ENCODE data around the gene MTCH1.
"Not testable (repeated sequence)": the region's sequence is repeated elsewhere in the genome, so short reads cannot be mapped to it uniquely, and the experiment has no call there.

MTCH1 gene

DNA sequence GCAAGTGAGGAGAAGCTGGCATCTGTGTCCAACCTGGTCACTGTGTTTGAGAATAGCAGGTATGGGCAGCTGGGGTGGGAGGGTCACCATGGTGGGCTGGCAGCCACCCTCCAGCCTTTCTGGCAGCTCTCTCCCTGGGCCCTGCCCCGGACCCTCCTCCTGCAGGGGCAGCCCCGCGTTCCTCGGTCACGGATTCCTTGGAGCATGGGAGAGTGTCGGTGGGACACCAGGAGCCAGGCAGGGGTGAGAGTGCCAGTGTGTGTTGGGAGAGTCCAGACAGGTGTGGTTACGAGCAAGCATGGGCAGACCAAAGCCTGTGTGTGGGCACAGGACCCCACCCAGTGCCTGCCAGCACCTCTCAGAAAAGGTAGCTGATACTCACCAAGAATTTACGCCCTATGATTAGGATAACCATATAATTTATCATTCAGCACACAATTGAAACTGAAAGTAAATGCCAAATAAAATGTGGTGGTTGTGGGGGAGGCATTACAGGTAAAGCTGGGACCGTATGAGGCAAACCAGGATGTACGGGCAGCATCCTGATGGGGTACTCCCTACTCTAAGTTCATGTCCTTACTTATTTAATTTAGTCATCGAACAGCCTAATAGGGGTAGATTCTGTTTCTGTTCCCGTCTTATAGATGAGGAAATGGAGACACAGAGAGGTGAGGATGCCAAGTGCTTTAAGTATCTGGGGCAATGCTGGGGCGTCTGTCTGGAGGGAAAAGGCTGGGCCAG is 20.0 kb upstream of the MTCH1 start:
- Histone ChIP-seq H3K9ac (ENCODE audit: low read length in 2 of 2) (peak overlapping the region in 1 of 2 donors; percentile 20), H3K27me3 (ENCODE audit: control insufficient read depth in 1 of 2, insufficient read depth in 2 of 2, low read length in 2 of 2) (no peaks in the 10 kb centered on the region), H3K36me3 (ENCODE audit: control insufficient read depth in 2 of 2, insufficient read depth in 2 of 2, low read length in 2 of 2) (no peaks in the 10 kb centered on the region), H3K9me3 (ENCODE audit: control insufficient read depth in 2 of 2, low read length in 2 of 2) (no peaks in the 10 kb centered on the region), H3K27ac (ENCODE audit: low read length) (no peak overlapping the region), H3K4me1 (ENCODE audit: control insufficient read depth, insufficient read depth, low read length) (no peaks in the 10 kb centered on the region), H3K4me3 (ENCODE audit: low read length in 2 of 2) (peak overlapping the region; percentile 22 to 49)

DNA sequence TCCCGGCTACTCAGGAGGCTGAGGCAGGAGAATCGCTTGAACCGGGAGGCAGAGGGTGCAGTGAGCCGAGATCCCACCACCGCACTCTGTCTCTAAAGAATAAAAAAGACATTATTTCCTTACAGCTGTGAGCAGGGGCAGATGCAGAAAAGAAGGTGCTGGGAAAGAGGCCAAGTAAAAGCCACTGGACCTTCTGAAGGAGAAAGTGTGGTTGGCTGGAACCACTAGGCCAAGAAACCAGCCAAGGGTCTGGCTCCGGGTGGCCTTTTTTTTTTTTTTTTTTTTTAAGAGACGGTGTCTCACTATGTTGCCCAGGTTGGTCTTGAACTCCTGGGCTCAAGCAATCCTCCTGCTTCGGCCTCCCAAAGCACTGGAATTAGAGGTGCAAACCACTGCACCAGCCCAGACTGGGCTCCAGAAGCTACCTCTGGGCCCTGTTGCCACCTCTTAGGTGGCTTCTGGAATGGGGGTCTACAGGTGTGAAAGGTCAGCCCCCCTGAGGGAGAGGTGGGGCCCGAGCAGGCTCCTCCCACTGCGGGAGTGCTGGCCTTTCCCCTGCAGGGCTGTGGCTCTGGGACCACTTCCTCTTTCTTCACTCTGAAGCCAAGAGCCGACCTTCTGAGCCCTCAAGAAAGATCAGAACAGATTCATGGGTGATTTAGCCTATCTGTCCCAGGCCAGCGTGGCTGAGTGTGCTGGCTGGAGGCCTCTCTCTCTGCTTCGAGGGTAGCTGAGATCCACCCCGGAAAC is 19.2 kb upstream of the MTCH1 start, which contains the start of gene FGD2:
TSS of gene FGD2 (plus strand) at position 595 of the 750 bp plus-strand sequence. CDS start 163 bp downstream, outside the sequence.
- H3K36me3 ChIP-seq (ENCODE audit: control insufficient read depth in 2 of 2, insufficient read depth in 2 of 2, low read length in 2 of 2): no peaks in the 10 kb centered on the region
- no peaks in the 10 kb centered on the region for H3K4me1 ChIP-seq (ENCODE audit: control insufficient read depth, insufficient read depth, low read length)
- no peak within 1 kb of the TSS for H3K27ac ChIP-seq (ENCODE audit: low read length)
- H3K27me3 ChIP-seq (ENCODE audit: control insufficient read depth in 1 of 2, insufficient read depth in 2 of 2, low read length in 2 of 2): no peaks in the 10 kb centered on the region
- no peaks in the 10 kb centered on the region for H3K9me3 ChIP-seq (ENCODE audit: control insufficient read depth in 2 of 2, low read length in 2 of 2)
- peak within 1 kb of the TSS; percentile 22 to 49 for H3K4me3 ChIP-seq (ENCODE audit: low read length in 2 of 2)
- H3K9ac ChIP-seq (ENCODE audit: low read length in 2 of 2): peak within 1 kb of the TSS in 1 of 2 donors; percentile 20

DNA sequence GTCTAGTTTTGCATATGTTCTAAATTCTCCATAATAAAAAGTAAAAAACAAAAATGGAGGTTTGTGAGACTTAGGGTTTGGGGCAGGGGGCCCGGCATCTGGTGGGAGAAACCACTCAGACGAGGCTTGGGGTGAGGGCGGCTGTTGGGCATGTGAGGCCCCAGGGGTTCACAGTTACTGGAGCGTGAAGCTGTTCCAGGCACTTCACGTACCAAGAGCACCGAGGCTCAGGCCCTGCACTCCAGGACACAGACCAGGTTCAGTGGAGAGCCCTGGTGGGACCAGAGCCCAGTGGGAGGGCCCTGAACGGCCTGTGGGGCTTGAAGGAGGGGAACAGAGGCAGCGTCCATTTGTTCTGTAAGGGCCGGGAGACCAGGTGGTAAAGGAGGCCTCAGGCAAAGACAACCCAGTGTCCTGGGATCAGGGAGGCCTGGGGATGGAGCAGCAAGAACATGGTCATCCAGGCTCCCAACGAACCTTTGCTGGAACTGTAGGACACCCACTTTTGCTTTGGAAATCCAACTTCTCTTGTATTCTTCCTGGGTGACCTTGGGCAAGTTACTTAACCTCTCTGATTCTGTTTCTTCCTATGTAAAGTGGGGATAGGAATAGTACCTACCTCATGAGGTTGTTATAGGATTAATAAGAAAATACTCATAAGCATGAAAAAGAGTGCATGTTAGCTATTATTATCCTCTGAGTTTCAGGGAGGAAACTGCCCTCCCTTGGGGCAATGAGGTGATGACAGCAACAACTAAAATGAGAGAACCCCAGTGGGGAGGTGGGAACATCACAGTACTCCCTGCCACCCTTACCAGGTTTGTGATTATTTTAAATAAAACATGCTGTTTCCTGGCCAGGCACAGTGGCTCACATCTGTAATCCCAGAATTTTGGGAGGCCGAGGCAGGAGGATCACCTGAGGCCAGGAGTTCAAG is 18.3 kb upstream of the MTCH1 start:
- Histone ChIP-seq H3K4me3 (ENCODE audit: low read length in 2 of 2) (no peak overlapping the region), H3K36me3 (ENCODE audit: control insufficient read depth in 2 of 2, insufficient read depth in 2 of 2, low read length in 2 of 2) (no peaks in the 10 kb centered on the region), H3K27ac (ENCODE audit: low read length) (no peak overlapping the region), H3K9me3 (ENCODE audit: control insufficient read depth in 2 of 2, low read length in 2 of 2) (no peaks in the 10 kb centered on the region), H3K9ac (ENCODE audit: low read length in 2 of 2) (no peak overlapping the region), H3K4me1 (ENCODE audit: control insufficient read depth, insufficient read depth, low read length) (no peaks in the 10 kb centered on the region), H3K27me3 (ENCODE audit: control insufficient read depth in 1 of 2, insufficient read depth in 2 of 2, low read length in 2 of 2) (no peaks in the 10 kb centered on the region)

DNA sequence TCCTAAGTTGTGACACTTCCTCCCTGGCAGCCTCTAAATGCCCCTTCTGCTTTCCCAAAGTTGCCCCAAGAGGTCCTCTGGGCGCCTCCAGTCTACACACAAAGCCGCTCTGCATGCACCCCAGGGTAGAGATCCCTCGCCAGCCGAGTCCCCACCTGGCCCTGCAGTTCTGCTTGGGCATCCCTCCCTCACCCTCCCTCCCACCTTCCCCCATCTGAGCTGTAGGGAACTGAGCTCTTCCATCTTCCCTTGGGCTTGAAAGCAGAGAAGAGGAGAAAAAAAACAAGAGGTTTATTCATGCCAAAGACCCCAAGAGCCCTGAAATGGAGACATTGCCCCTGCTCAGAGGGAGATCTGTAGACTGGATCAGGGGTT is 13.7 kb upstream of the MTCH1 start:
- Histone ChIP-seq H3K9me3 (ENCODE audit: control insufficient read depth in 2 of 2, low read length in 2 of 2) (no peaks in the 10 kb centered on the region), H3K9ac (ENCODE audit: low read length in 2 of 2) (no peak overlapping the region), H3K27me3 (ENCODE audit: control insufficient read depth in 1 of 2, insufficient read depth in 2 of 2, low read length in 2 of 2) (no peaks in the 10 kb centered on the region), H3K4me1 (ENCODE audit: control insufficient read depth, insufficient read depth, low read length) (peaks cover 17% of the 10 kb centered on the region), H3K36me3 (ENCODE audit: control insufficient read depth in 2 of 2, insufficient read depth in 2 of 2, low read length in 2 of 2) (no peaks in the 10 kb centered on the region), H3K4me3 (ENCODE audit: low read length in 2 of 2) (no peak overlapping the region), H3K27ac (ENCODE audit: low read length) (no peak overlapping the region)

DNA sequence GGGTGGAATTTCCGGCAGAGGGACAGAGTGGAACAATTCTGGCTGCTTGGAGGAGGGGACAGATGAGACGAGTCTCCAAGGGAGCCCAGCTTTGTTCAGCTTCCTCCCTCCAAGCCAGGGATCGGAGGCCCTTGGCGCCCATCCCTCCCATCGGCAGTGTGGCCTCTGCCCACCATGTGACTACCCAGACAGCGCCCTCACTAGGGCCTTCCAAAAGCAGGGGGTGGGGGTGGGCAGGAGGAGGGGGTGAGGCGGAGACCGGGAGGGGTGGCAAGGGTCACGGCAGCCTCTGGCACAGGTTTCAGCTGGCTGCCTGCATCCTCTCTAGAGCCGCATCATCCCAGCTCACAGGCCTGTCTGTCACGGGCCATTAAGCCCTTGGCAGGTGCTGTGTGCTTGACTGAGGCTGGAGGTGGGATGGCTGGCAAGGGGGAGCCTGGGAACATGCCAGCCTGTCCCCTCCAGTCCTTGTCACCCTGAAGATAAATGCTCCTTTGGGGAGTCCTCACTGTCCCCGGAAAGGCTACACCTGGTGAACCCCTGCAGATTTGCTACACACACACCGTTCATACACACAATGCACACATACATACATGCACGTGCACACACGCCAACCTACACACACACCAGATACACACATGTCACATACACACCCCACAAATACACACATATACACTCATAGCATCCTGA is 13.2 kb upstream of the MTCH1 start:
- Histone ChIP-seq H3K4me3 (ENCODE audit: low read length in 2 of 2) (no peak overlapping the region), H3K36me3 (ENCODE audit: control insufficient read depth in 2 of 2, insufficient read depth in 2 of 2, low read length in 2 of 2) (no peaks in the 10 kb centered on the region), H3K9me3 (ENCODE audit: control insufficient read depth in 2 of 2, low read length in 2 of 2) (no peaks in the 10 kb centered on the region), H3K9ac (ENCODE audit: low read length in 2 of 2) (peak overlapping the region; percentile 68), H3K27ac (ENCODE audit: low read length) (peak overlapping the region; percentile 92), H3K4me1 (ENCODE audit: control insufficient read depth, insufficient read depth, low read length) (peaks cover 17% of the 10 kb centered on the region), H3K27me3 (ENCODE audit: control insufficient read depth in 1 of 2, insufficient read depth in 2 of 2, low read length in 2 of 2) (no peaks in the 10 kb centered on the region)

DNA sequence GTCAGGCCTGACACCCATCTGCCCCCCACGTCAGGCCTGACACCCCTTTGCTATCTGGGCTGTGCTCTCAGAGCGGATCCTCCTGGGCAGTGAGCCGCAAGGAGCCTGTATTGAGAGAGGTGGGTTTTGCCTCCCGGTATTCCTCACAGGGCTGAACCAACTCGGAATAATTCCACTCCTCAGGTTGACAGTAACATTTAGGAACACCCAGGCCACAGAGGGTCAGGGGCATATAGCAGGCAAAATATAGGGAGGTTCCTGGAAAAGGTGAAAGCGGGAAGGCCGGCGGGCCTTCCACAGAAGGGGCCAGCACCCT is 12.7 kb upstream of the MTCH1 start:
- Histone ChIP-seq H3K9ac (ENCODE audit: low read length in 2 of 2) (peak overlapping the region; percentile 68), H3K36me3 (ENCODE audit: control insufficient read depth in 2 of 2, insufficient read depth in 2 of 2, low read length in 2 of 2) (no peaks in the 10 kb centered on the region), H3K9me3 (ENCODE audit: control insufficient read depth in 2 of 2, low read length in 2 of 2) (no peaks in the 10 kb centered on the region), H3K27ac (ENCODE audit: low read length) (peak overlapping the region; percentile 92), H3K27me3 (ENCODE audit: control insufficient read depth in 1 of 2, insufficient read depth in 2 of 2, low read length in 2 of 2) (no peaks in the 10 kb centered on the region), H3K4me3 (ENCODE audit: low read length in 2 of 2) (no peak overlapping the region), H3K4me1 (ENCODE audit: control insufficient read depth, insufficient read depth, low read length) (peaks cover 17% of the 10 kb centered on the region)

DNA sequence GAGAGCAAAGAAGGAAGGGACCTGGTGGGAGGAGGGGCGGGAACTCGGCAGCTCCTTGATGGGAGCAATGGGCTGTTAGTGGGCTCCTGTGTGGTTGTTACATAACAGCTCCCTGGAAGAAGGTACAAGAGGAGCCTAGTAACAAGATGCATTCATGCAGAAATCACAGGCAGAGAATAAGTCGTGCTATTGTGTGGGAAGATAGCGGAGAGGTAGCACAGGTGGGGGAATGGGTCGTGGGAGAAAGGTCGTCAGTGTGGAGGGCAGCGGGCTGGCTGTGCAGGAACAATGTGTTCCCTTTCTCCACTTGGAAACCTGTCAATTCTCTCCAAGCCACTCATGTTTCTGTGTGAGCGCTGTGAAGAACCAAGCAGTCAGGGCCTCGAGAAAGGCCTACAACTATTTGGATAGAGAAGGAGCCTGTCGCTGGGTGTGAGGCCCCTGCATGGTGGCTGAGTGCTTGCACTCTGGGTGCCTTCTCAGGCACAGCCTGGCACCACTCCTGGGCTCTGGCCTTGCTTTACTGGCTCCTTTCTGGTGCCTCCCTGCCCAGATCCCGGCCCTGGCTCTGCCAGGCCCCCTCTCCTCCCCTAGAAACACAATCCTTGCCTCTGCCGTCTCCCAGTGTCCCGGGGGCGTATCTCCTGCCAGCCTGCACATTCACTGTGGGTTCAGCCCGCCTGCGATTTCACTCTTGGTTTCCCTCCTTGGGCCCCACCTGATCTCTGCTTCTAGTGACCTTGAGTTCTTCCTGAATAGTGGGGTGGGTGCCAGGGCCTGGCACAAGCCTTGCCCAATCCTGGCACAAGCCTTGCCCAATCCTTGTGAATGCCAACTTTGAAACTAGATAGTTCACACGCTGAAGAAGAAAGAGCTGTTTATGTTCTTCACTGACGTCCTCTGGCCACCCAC is 12.1 kb upstream of the MTCH1 start:
- no peaks in the 10 kb centered on the region for H3K36me3 ChIP-seq (ENCODE audit: control insufficient read depth in 2 of 2, insufficient read depth in 2 of 2, low read length in 2 of 2)
- no peak overlapping the region for H3K4me3 ChIP-seq (ENCODE audit: low read length in 2 of 2)
- H3K9me3 ChIP-seq (ENCODE audit: control insufficient read depth in 2 of 2, low read length in 2 of 2): no peaks in the 10 kb centered on the region
- peak overlapping the region; percentile 92 for H3K27ac ChIP-seq (ENCODE audit: low read length)
- H3K27me3 ChIP-seq (ENCODE audit: control insufficient read depth in 1 of 2, insufficient read depth in 2 of 2, low read length in 2 of 2): no peaks in the 10 kb centered on the region
- H3K9ac ChIP-seq (ENCODE audit: low read length in 2 of 2): peak overlapping the region; percentile 68
- H3K4me1 ChIP-seq (ENCODE audit: control insufficient read depth, insufficient read depth, low read length): peaks cover 17% of the 10 kb centered on the region

DNA sequence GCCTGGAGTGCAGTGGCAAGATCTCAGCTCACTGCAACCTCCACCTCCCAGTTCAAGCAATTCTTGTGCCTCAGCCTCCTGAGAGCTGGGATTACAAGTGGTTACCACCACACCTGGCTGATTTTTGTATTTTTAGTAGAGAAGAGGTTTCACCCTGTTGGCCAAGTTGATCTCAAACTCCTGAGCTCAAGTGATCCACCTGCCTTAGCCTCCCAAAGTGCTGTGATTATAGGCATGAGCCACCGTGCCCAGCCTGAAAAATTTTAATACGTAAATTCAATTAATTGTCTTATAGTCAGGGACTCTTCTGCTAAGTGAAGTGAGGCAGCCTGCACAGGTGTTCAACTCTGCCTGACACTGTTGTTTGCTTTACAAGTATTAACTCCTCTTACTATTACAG is 4.4 kb upstream of the MTCH1 start:
- H3K36me3 ChIP-seq (ENCODE audit: control insufficient read depth in 2 of 2, insufficient read depth in 2 of 2, low read length in 2 of 2); H3K27ac ChIP-seq (ENCODE audit: low read length); H3K9me3 ChIP-seq (ENCODE audit: control insufficient read depth in 2 of 2, low read length in 2 of 2); H3K27me3 ChIP-seq (ENCODE audit: control insufficient read depth in 1 of 2, insufficient read depth in 2 of 2, low read length in 2 of 2); H3K9ac ChIP-seq (ENCODE audit: low read length in 2 of 2); H3K4me3 ChIP-seq (ENCODE audit: low read length in 2 of 2): not testable (repeated sequence)
- H3K4me1 ChIP-seq (ENCODE audit: control insufficient read depth, insufficient read depth, low read length): peaks cover 11% of the 10 kb centered on the region

DNA sequence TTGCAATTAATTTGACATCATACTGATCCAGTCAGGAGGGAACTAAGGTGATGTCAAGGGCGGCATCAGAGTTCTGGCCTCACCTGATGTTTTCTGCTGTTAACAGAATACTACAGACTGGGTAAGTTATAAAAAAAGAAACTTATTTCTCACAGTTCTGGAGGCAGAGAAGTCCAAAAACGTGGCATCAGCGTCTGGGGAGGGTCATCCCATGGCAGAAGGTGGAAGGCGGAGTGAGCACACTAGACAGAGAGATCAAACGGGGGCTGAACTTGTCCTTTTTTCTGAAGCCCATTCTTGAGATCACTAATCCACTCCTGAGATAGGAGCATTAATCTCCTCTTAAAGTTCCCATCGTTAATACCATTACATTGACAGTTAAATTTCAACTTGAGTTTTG is 3.3 kb upstream of the MTCH1 start:
- Histone ChIP-seq H3K27ac (ENCODE audit: low read length) (no peak overlapping the region), H3K4me3 (ENCODE audit: low read length in 2 of 2) (no peak overlapping the region), H3K9ac (ENCODE audit: low read length in 2 of 2) (no peak overlapping the region), H3K27me3 (ENCODE audit: control insufficient read depth in 1 of 2, insufficient read depth in 2 of 2, low read length in 2 of 2) (no peaks in the 10 kb centered on the region), H3K36me3 (ENCODE audit: control insufficient read depth in 2 of 2, insufficient read depth in 2 of 2, low read length in 2 of 2) (no peaks in the 10 kb centered on the region), H3K4me1 (ENCODE audit: control insufficient read depth, insufficient read depth, low read length) (peaks cover 22% of the 10 kb centered on the region), H3K9me3 (ENCODE audit: control insufficient read depth in 2 of 2, low read length in 2 of 2) (no peaks in the 10 kb centered on the region)
